Measurements from ENCODE around the gene SYCN.

Gene SYCN

GRCh38 chr19:39171479-39172465, 32.3 kb downstream of the SYCN start:
- no peak for DNase-seq (ENCODE audit: low spot score)

DNA sequence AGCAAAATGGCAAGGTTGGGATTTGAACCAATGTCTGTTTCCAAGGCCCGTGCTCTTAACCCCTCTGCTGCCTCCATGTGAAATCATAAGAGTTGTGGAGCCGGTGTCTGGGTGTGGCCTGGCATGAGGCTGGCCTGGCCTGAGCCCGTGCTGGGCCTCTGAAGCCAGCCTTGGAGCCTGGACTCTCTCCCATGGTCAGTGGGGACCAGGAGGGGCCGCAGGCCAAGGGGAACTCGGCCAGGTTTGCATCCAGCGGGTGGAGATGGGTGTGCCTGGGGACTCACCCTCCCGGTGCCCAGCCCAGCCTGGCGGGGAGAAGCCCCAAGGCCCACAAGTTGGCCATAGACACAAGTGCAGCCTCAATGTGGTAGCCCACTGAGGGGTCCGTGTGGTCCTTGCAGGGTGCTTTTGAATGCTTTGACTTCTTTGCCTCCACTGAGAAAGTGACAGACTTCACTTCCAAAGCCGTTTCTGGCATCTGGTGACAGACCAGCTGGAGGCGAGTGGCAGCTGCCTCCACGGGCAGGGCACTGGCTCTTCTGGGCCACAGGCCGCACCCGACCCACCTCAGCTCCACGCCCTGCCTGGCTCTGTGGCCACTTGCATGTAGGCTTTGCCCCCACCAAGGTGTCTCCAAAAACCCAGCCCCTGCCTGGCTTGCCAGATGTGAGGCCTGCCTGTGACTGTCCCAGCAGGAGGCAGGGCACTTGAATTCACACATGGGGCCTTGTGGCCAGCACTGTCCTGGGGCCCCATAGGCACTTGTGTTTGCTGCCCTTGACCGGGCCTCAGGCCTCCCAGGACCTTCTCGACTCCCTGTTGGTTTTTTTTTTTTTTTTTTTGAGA, 33.5 kb downstream of the SYCN start:
- no peak for DNase-seq (ENCODE audit: low spot score)

- DNase-seq (ENCODE audit: low spot score), result no peak
These were observed 34.8 kb downstream of the SYCN start for GRCh38 chr19:39169143-39169810.

GRCh38 chr19:39168258-39169142, 35.6 kb downstream of the SYCN start:
- no peak for DNase-seq (ENCODE audit: low spot score)

DNA sequence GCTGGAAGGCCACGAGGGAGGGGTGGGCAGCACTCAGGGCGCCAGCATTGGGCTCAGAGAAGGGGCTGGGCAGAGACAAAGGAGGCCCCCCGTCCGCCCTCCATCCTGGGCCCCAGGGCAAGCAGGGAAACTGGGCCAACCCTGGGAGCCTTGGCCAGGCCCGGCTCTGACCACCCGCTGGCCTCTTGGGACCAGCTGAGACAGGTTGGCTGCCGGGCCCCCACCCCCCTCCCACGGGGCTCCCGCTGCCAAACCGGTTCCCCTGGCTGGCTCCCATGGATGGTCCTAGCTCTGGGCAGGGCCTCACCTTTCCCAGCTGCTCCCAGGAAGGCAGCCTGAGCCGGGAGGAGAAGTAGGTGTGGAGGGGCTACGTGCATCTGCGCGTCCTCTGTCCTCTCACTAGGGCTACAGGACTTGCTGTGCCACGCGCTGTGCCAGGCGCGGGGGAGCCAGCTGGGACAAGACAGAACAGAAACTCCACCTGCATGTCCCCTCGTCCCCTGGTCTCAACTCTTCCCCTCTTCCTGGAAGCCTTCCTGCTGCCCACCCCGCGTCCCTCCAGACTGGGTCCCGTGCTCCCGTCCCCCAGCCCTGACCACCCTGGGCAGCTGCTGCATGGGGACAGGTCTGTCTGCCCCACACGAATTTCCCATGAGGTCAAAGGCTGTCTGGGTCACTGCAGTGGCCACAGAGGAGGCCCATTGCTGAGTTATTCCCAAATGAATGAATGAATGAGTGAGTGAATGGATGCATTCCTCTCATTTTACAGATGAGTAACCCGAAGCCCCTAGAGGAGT, 36.4 kb downstream of the SYCN start:
- no peak for DNase-seq (ENCODE audit: low spot score)

DNA sequence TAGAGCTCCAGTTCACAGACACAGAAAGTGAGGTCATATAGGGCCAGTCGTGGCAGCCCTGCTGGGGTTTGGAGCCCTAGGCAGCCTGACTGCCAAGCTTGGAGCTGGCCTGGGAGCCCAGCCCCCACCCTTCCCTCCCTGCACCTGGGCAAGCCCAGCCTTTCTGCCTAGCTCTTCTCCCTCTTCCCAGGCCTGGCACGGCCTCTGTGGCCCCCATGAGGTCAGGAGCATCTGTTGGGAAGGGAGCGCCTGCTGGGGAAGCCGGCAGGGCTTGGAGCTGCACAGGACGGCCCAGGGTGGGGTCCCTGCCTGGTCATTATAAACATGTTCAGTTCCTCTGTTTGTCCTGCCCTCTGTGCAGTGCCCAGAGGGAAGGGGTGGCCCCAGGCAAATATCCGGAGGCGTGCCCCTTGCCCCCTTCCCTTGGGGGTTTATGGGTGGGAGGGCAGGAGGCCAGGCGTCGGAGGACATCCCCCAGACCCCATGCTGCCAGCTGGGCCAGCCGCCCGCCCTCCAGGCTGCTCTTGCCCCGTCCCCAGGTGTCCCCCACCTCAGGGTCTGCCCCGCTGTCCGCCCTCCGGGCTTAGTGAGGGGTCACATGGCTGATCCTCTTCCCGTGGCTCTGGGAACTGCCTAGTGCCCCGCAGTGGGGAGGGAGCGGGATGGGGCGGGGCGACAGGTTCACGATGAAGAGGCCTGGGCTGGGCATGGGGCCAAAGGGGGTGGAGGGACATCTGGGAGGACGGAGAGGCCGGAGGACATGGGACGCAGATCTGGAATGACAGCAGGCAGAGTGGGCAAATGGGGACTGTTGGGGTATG, 37.3 kb downstream of the SYCN start:
- peak; percentile 25 for DNase-seq (ENCODE audit: low spot score)

- no peak for DNase-seq (ENCODE audit: low spot score)
These were observed 38.2 kb downstream of the SYCN start for GRCh38 chr19:39165857-39166256.

DNA sequence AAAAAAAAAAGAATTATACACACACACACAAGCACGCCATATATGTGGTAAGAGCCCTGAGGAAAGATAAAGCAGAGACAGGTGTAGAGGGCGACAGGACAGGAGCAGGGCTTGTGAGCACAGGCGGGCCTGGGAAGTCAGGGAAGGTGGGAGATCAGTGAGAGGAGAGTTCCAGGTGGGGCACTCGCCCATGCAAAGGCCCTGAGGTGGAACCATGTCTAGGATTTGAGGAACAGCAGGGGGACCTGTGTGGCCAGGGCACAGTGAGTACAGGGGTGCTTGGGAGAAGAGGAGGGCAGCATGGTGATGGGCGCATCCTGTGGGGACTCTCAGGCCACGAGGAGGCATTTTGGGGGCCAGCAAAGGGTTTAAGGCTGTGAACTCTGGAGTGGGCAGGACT, 39.8 kb downstream of the SYCN start:
- no peak for DNase-seq (ENCODE audit: low spot score)

DNA sequence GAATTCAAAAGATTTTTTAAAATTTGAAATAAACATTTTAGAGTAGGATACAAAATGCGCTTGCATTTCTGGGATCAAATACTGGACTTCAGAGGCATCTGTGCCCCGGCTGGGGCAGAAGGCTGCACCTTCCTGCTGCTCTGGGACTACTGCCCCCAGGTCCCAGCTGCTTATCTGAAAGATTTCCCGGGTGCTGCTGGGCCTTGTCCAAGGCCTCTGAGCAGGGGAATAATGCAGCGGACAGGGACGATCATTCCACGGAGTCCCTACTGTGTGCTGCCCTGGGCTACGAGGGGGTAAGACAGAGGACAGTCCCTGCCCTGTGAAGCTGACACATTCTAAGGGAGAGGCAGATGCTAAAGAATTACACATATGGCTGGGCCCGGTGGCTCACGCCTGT, 40.4 kb downstream of the SYCN start:
- no peak for DNase-seq (ENCODE audit: low spot score)

- DNase-seq (ENCODE audit: low spot score), result no peak
These were observed 41.5 kb downstream of the SYCN start for GRCh38 chr19:39162441-39163043.

GRCh38 chr19:39160889-39161672, 43.0 kb downstream of the SYCN start:
- DNase-seq (ENCODE audit: low spot score), result no peak

DNA sequence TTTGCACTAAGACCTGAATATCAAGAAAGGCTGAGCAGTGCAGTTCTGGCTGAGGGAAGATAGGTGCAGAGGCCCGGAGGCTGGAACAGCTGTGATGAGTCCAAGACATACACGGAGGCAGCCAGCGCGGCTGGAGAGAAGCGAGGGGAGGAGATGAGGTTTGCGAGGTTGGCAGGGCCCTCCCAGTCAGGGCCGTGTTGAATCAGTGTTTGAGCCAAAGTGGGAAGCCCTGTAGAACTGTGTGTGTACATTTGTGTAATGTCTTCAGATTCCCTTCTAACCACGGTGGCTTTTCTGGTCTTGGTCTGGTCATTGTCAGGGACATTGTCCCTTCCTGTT, 43.6 kb downstream of the SYCN start:
- DNase-seq (ENCODE audit: low spot score), result no peak

- DNase-seq (ENCODE audit: low spot score), result no peak
These were observed 45.3 kb downstream of the SYCN start for GRCh38 chr19:39158646-39159260.

GRCh38 chr19:39157997-39158389, 46.1 kb downstream of the SYCN start:
- DNase-seq (ENCODE audit: low spot score), result no peak

GRCh38 chr19:39157275-39157996, 46.6 kb downstream of the SYCN start:
- DNase-seq (ENCODE audit: low spot score), result no peak

GRCh38 chr19:39156326-39157230, 47.5 kb downstream of the SYCN start:
- no peak for DNase-seq (ENCODE audit: low spot score)
